IMR-90 (cell line): ENCODE data around the gene RBBP8. TPM values are rescaled to one million over a fixed set of nuclear protein-coding genes. Genes with fewer than 3 reads are reported as not detected.

ENCODE experiments used
- ATAC-seq: fragments of 200-7000 bp; cut with Tn5 transposase; 2 replicates; pipeline ENCODE4 v1.9.1; 2020; ENCODE audit warnings: low read depth, mild to moderate bottlenecking, moderate library complexity
- BruUV-seq: library from RNA; stranded (reverse); fragments of 400-500 nt; replicated peaks from 2 replicates; lab custom pipeline; 2021; lab: Mats Ljungman, UMichigan
- CTCF ChIA-PET: fragments of 300-600 bp; formaldehyde crosslinking; extraction: SDS; loops from one replicate; lab custom pipeline; 2021; ENCODE audit warnings: antibody characterized with exemption; lab: Yijun Ruan, JAX
- POLR2A ChIA-PET: fragments of 300-600 bp; sonication (Branson Sonifier 250); formaldehyde crosslinking; loops from one replicate; lab custom pipeline; 2022; ENCODE audit warnings: antibody characterized with exemption; ENCODE audit not compliant: unreplicated experiment; lab: Charles Lee
- DNase-seq: peaks from one replicate; pipeline ENCODE4 v3.0.0; 2013
- H2AFZ ChIP-seq: replicated peaks from 2 replicates; pipeline ENCODE3; 2013; ENCODE audit warnings: low read length, mild to moderate bottlenecking; ENCODE audit not compliant: poor library complexity
- H2AK5ac ChIP-seq: 2 replicates; pipeline ENCODE4 v1.6.1; 2013; ENCODE audit warnings: low read depth, low read length, inconsistent platforms
- H2AK9ac ChIP-seq: replicated peaks from 2 replicates; pipeline ENCODE3; 2013; ENCODE audit warnings: mild to moderate bottlenecking, low read depth, low read length, moderate library complexity; ENCODE audit not compliant: poor library complexity
- H2BK120ac ChIP-seq: 2 replicates; pipeline ENCODE4 v1.6.1; 2013; ENCODE audit warnings: low read depth, low read length, inconsistent platforms
- H2BK15ac ChIP-seq: 3 replicates; pipeline ENCODE4 v1.6.1; 2013; ENCODE audit warnings: low read depth, low read length, inconsistent platforms
- H2BK20ac ChIP-seq: 2 replicates; pipeline ENCODE4 v1.6.1; 2013; ENCODE audit warnings: low read depth, mild to moderate bottlenecking, inconsistent platforms, low read length, moderate library complexity
- H2BK5ac ChIP-seq: 2 replicates; pipeline ENCODE4 v1.6.1; 2013; ENCODE audit warnings: mild to moderate bottlenecking, low read depth, low read length, inconsistent platforms; ENCODE audit not compliant: poor library complexity, severe bottlenecking
- H3K14ac ChIP-seq: replicated peaks from 2 replicates; pipeline ENCODE4 v1.6.1; 2013; ENCODE audit warnings: low read depth, low read length, inconsistent platforms
- H3K18ac ChIP-seq: 2 replicates; pipeline ENCODE4 v1.6.1; 2013; ENCODE audit warnings: low read depth, low read length, control low read depth
- H3K23ac ChIP-seq: 2 replicates; pipeline ENCODE4 v1.6.1; 2013; ENCODE audit warnings: low read depth, low read length, inconsistent platforms
- H3K27ac ChIP-seq: 2 replicates; pipeline ENCODE4 v1.5.1; 2013; ENCODE audit warnings: mild to moderate bottlenecking, control low read depth, low read length; ENCODE audit not compliant: insufficient read depth
- H3K27me3 ChIP-seq: 2 replicates; pipeline ENCODE4 v1.6.1; 2013; ENCODE audit warnings: low read length; ENCODE audit not compliant: control insufficient read depth, insufficient read depth
- H3K36me3 ChIP-seq: 2 replicates; pipeline ENCODE4 v1.6.1; 2013; ENCODE audit warnings: low read length, mixed read lengths; ENCODE audit not compliant: control insufficient read depth, insufficient read depth
- H3K4ac ChIP-seq: 2 replicates; pipeline ENCODE4 v1.6.1; 2013; ENCODE audit warnings: low read depth, low read length, inconsistent platforms
- H3K4me1 ChIP-seq: 2 replicates; pipeline ENCODE4 v1.6.1; 2013; ENCODE audit warnings: low read length, mixed read lengths; ENCODE audit not compliant: control insufficient read depth, insufficient read depth
- H3K4me2 ChIP-seq: 2 replicates; pipeline ENCODE4 v1.6.1; 2013; ENCODE audit warnings: low read depth, mild to moderate bottlenecking, control low read depth, low read length, moderate library complexity
- H3K4me3 ChIP-seq: 2 replicates; pipeline ENCODE4 v1.5.1; 2013; ENCODE audit warnings: low read depth, mild to moderate bottlenecking, control low read depth, low read length, moderate library complexity; ENCODE audit not compliant: insufficient read depth
- H3K56ac ChIP-seq: 2 replicates; pipeline ENCODE4 v1.6.1; 2013; ENCODE audit warnings: low read length, inconsistent platforms; ENCODE audit not compliant: insufficient read depth; ENCODE audit errors: extremely low read depth
- H3K79me1 ChIP-seq, 2 experiments: 2 replicates each; pipeline ENCODE4 v1.6.1; 2013; ENCODE audit warnings: low read length in 2 of 2, inconsistent platforms in 1 of 2, low read depth in 1 of 2
- H3K9ac ChIP-seq: 2 replicates; pipeline ENCODE4 v1.6.1; 2013; ENCODE audit warnings: low read depth, low read length, control low read depth
- H3K9me1 ChIP-seq: 2 replicates; pipeline ENCODE4 v1.6.1; 2013; ENCODE audit warnings: low read length, inconsistent platforms; ENCODE audit not compliant: insufficient read depth
- H3K9me3 ChIP-seq: 2 replicates; pipeline ENCODE4 v1.6.1; 2013; ENCODE audit warnings: low read length; ENCODE audit not compliant: control insufficient read depth, insufficient read depth
- H4K20me1 ChIP-seq: 2 replicates; pipeline ENCODE4 v1.6.1; 2013; ENCODE audit warnings: low read length, inconsistent platforms; ENCODE audit not compliant: insufficient read depth
- H4K5ac ChIP-seq: 2 replicates; pipeline ENCODE4 v1.6.1; 2013; ENCODE audit warnings: mild to moderate bottlenecking, low read depth, low read length, control low read depth
- H4K8ac ChIP-seq, 2 experiments: 2 replicates each; pipeline ENCODE4 v1.6.1; 2013; ENCODE audit warnings: low read depth in 2 of 2, low read length in 2 of 2, control low read depth in 1 of 2, inconsistent platforms in 1 of 2
- H4K91ac ChIP-seq: 2 replicates; pipeline ENCODE4 v1.6.1; 2013; ENCODE audit warnings: low read depth, low read length, inconsistent platforms; ENCODE audit not compliant: insufficient read depth
- BHLHE40 ChIP-seq: fragments of 150-350 bp; IDR thresholded peaks from 2 replicates; pipeline ENCODE4 v1.6.1; 2016; ENCODE audit warnings: mild to moderate bottlenecking, low read depth, low read length
- CEBPB ChIP-seq: IDR thresholded peaks from 2 replicates; pipeline ENCODE4 v1.6.1; 2012; ENCODE audit warnings: low read depth, low read length, improper control_type of control experiment
- ELK1 ChIP-seq: fragments of 150-350 bp; IDR thresholded peaks from 2 replicates; pipeline ENCODE4 v1.6.1; 2016; ENCODE audit warnings: low read depth, mild to moderate bottlenecking, low read length, moderate library complexity, borderline replicate concordance
- MAFK ChIP-seq: IDR thresholded peaks from 2 replicates; pipeline ENCODE4 v1.6.1; 2012; ENCODE audit warnings: low read depth, low read length, improper control_type of control experiment
- MAZ ChIP-seq: IDR thresholded peaks from 2 replicates; pipeline ENCODE4 v1.6.1; 2012; ENCODE audit warnings: low read depth, mild to moderate bottlenecking, low read length, improper control_type of control experiment, moderate library complexity, borderline replicate concordance
- MXI1 ChIP-seq: IDR thresholded peaks from 2 replicates; pipeline ENCODE4 v1.6.1; 2012; ENCODE audit warnings: low read depth, mild to moderate bottlenecking, low read length, moderate library complexity, borderline replicate concordance
- NFE2L2 ChIP-seq: fragments of 150-350 bp; IDR thresholded peaks from 2 replicates; pipeline ENCODE4 v1.6.1; 2016; ENCODE audit warnings: low read depth, mild to moderate bottlenecking, low read length
- POLR2A ChIP-seq: IDR thresholded peaks from 2 replicates; pipeline ENCODE4 v1.6.1; 2012; ENCODE audit warnings: mild to moderate bottlenecking, low read depth, low read length
- SMC3 ChIP-seq: fragments of 150-350 bp; IDR thresholded peaks from 2 replicates; pipeline ENCODE4 v1.6.1; 2016; ENCODE audit warnings: low read depth, mild to moderate bottlenecking, antibody characterized with exemption, low read length, moderate library complexity
- WGBS, 2 experiments: methylation state at CpG; one replicate each; pipeline versions ENCODE4 v1.1.5 to v1.1.7; 2013; ENCODE audit warnings: missing lambda C conversion rate in 2 of 2; ENCODE audit not compliant: insufficient read length in 1 of 2; ENCODE audit errors: extremely low coverage in 2 of 2; 5-methylcytosine and 5-hydroxymethylcytosine counted together
- dilution Hi-C: fragments of 300-500 bp; cut with HindIII; formaldehyde crosslinking; loops from one replicate; pipeline ENCODE4 v1.14.3; 2018; ENCODE audit warnings: low sequenced_read_pairs; ENCODE audit not compliant: unreplicated experiment
- in situ Hi-C: fragments of 300-500 bp; cut with MboI; formaldehyde crosslinking; loops from 3 replicates; pipeline ENCODE4 v1.14.3; 2019; ENCODE audit warnings: low sequenced_read_pairs, inconsistent platforms, mixed read lengths
- intact Hi-C: fragments of 100-400 bp; cut with micrococcal nuclease; formaldehyde crosslinking; loops from 2 replicates; pipeline ENCODE4 v1.10.0; 2022
- polyA plus RNA-seq, 3 experiments: library from polyadenylated mRNA; depleted of rRNA; stranded (reverse); fragments of >200 nt; gene quantifications; 2 replicates each; pipeline ENCODE4 v1.2.3, GENCODE V29; 2012; ENCODE audit warnings: low replicate concordance in 1 of 3
- total RNA-seq: library from RNA; depleted of rRNA; stranded (reverse); fragments of >200 nt; gene quantifications from 2 replicates; pipeline ENCODE4 v1.2.3, GENCODE V29; 2012
- TF ChIP-seq, protein P1 (sequence below): fragments of 150-350 bp; IDR thresholded peaks from 2 replicates; pipeline ENCODE4 v1.6.1; 2017; ENCODE audit warnings: mild to moderate bottlenecking, antibody characterized with exemption, low read length, low read depth

The RBBP8 gene
- total and polyA plus RNA-seq, 2 of the 4 experiments (the other 2 are of a cell fraction), result 12.0 to 21.1 TPM

DNA sequence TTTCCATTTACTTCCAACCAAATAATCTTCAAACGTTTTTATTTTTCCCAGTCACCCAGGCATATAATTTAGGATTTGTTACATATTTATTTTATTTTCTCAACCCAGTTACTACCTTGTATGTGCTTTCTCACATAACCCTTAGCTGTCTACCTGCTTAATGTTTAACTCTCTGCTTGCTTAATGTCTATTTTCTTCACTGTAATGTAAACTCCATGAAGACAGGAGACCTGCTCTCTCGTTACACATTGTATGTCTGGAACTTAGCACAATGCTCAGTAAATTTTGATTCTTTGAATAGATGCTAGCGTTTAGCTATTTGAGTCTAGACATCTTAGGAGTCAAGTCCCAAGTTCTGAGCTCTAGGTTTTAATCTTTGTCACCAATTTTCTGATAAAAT, 70.2 kb downstream of the RBBP8 start:
- Histone ChIP-seq H2AK9ac (no peak overlapping the region), H3K79me1 (no peaks in the 10 kb centered on the region), H3K9ac (no peak overlapping the region), H4K8ac (no peak overlapping the region), H3K4me1 (peaks cover 4% of the 10 kb centered on the region; the same call in 1 of the 2 replicates), H2BK120ac (no peak overlapping the region), H3K9me3 (no peaks in the 10 kb centered on the region), H2BK5ac (no peak overlapping the region), H3K9me1 (no peaks in the 10 kb centered on the region; the same call in 1 of the 2 replicates), H3K4ac (no peak overlapping the region), H3K14ac (no peak overlapping the region), H3K36me3 (peaks cover 2% of the 10 kb centered on the region; the same call in 1 of the 2 replicates), H3K23ac (no peak overlapping the region), H4K5ac (no peak overlapping the region), H2AFZ (no peak overlapping the region), H3K27me3 (no peaks in the 10 kb centered on the region), H2BK20ac (no peak overlapping the region), H3K18ac (no peak overlapping the region), H4K20me1 (no peaks in the 10 kb centered on the region), H2AK5ac (no peak overlapping the region), H2BK15ac (no peak overlapping the region), H3K4me3 (no peak overlapping the region), H3K4me2 (no peak overlapping the region), H3K27ac (no peak overlapping the region), H4K91ac (no peak overlapping the region), H3K56ac (no peak overlapping the region)
- DNase-seq (no peak), ATAC-seq (no peak)
- CTCF ChIA-PET, result interaction anchor here (1.2 kb wide), 1 partner anchor 54 kb away, joined by 3 read pairs; no protein-coding TSS in a partner anchor
- BruUV-seq, result no TSS peak
- intact Hi-C loops (no loop called here), dilution Hi-C loops (no loop called here), in situ Hi-C loops (no loop called here)
- POLR2A ChIA-PET, result no interaction called here
- TF ChIP-seq ELK1 (no peak), MAFK (no peak), NFE2L2 (no peak), MAZ (no peak), SMC3 (no peak), CEBPB (no peak), BHLHE40 (no peak), POLR2A (no peak), MXI1 (no peak)
- TF ChIP-seq, protein P1, sequence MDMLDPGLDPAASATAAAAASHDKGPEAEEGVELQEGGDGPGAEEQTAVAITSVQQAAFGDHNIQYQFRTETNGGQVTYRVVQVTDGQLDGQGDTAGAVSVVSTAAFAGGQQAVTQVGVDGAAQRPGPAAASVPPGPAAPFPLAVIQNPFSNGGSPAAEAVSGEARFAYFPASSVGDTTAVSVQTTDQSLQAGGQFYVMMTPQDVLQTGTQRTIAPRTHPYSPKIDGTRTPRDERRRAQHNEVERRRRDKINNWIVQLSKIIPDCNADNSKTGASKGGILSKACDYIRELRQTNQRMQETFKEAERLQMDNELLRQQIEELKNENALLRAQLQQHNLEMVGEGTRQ, result no peak
- 100% methylated on average over 1 of the region's 3 CpGs; no CpG with 5 or more reads in 1 of the 2 experiments for WGBS, 2 experiments
